Tibial nerve (tissue), 4 donors: ENCODE measurements around the gene RNASE9. TPM values are rescaled to one million over a fixed set of nuclear protein-coding genes. Genes with fewer than 3 reads are reported as not detected.
A peak's percentile ranks its signal among the peaks of the same experiment; 100 is the strongest.

Source experiments
- DNase-seq, 2 donors: peaks; one replicate each; pipeline ENCODE4 v3.0.0-alpha.2; 2019; ENCODE audit warnings: low spot score in 2 of 2
- H3K27ac ChIP-seq, 4 donors: fragments of 200-600 bp; sonication (generic) in 3 of 4; one replicate each; pipeline ENCODE4 v1.5.1; 2017 to 2019; ENCODE audit warnings: mild to moderate bottlenecking in 1 of 4
- H3K27me3 ChIP-seq, 2 donors: fragments of 200-600 bp; sonication (generic) in 1 of 2; one replicate each; pipeline versions ENCODE4 v1.5.1 to v1.6.0; 2017 to 2019
- H3K36me3 ChIP-seq, 3 donors: fragments of 200-600 bp; sonication (generic); one replicate each; pipeline ENCODE4 v1.5.1; 2018 to 2019
- H3K4me1 ChIP-seq, 4 donors: fragments of 200-600 bp; sonication (generic) in 3 of 4; one replicate each; pipeline ENCODE4 v1.5.1; 2017 to 2019
- H3K4me3 ChIP-seq, 4 donors: fragments of 200-600 bp; sonication (generic) in 3 of 4; one replicate each; pipeline ENCODE4 v1.5.1; 2017 to 2019; ENCODE audit warnings: mild to moderate bottlenecking in 1 of 4, moderate library complexity in 1 of 4
- H3K9me3 ChIP-seq, 4 donors: fragments of 200-600 bp; sonication (generic) in 3 of 4; one replicate each; pipeline ENCODE4 v1.5.1; 2017 to 2019
- CTCF ChIP-seq, 5 experiments: fragments of 200-600 bp in 3 of 5; fragments of 450-650 bp in 2 of 5; sonication (generic) in 3 of 5; IDR thresholded peaks; one replicate each; pipeline ENCODE4 v1.5.1; 2016 to 2019; ENCODE audit warnings: antibody characterized with exemption in 5 of 5, mild to moderate bottlenecking in 3 of 5, moderate library complexity in 2 of 5
- EP300 ChIP-seq, 2 donors: sonication (generic); formaldehyde crosslinking; IDR thresholded peaks; one replicate each; pipeline ENCODE4 v1.6.1; 2017; ENCODE audit warnings: antibody characterized with exemption in 2 of 2, mild to moderate bottlenecking in 1 of 2
- POLR2A ChIP-seq, 2 donors: fragments of 450-650 bp; IDR thresholded peaks; one replicate each; pipeline ENCODE4 v1.6.1; 2017; ENCODE audit warnings: antibody characterized with exemption in 2 of 2, mild to moderate bottlenecking in 2 of 2, moderate library complexity in 2 of 2
- WGBS, 2 donors: methylation state at CpG; one replicate each; pipeline ENCODE4 v1.1.5; 2018; 5-methylcytosine and 5-hydroxymethylcytosine counted together
- total RNA-seq, 4 donors: library from RNA; depleted of rRNA; stranded (reverse); fragments of >200 nt; gene quantifications; one replicate each; pipeline ENCODE4 v1.1.0, GENCODE V29; 2016

The RNASE9 gene
- total RNA-seq, 4 donors from 2014 or later = not detected

- TF ChIP-seq EP300 (IDR thresholded peaks at IDR 0.05) (no peak), CTCF (IDR thresholded peaks at IDR 0.05) (no peak), POLR2A (IDR thresholded peaks at IDR 0.05) (no peak)
- no peaks in the 10 kb centered on the region for H3K27me3 ChIP-seq
These were observed 14.0 kb downstream of the RNASE9 start for GRCh38 chr14:20546877-20547276.

GRCh38 chr14:20539906-20540305 is 20.9 kb downstream of the RNASE9 start:
- H3K4me1 ChIP-seq = no peaks in the 10 kb centered on the region
- WGBS, 2 donors = 28 to 29% methylated on average over 4 of the region's 4 CpGs
- no peaks in the 10 kb centered on the region for H3K27me3 ChIP-seq
- H3K27ac ChIP-seq = no peak overlapping the region
- no peaks in the 10 kb centered on the region for H3K36me3 ChIP-seq
- no peak for TF ChIP-seq POLR2A (IDR thresholded peaks at IDR 0.05)
- TF ChIP-seq CTCF (IDR thresholded peaks at IDR 0.05) = no peak
- TF ChIP-seq EP300 (IDR thresholded peaks at IDR 0.05) = no peak
- no peak overlapping the region for H3K4me3 ChIP-seq
- no peak for DNase-seq
- H3K9me3 ChIP-seq = no peaks in the 10 kb centered on the region

More at GRCh38 chr14:20546877-20547276, 14.0 kb downstream of the RNASE9 start:
- H3K9me3 ChIP-seq = no peaks in the 10 kb centered on the region
- no peak overlapping the region for H3K27ac ChIP-seq
- H3K36me3 ChIP-seq = no peaks in the 10 kb centered on the region
- 55 to 60% methylated on average over 3 of the region's 3 CpGs for WGBS, 2 donors
- H3K4me1 ChIP-seq = no peaks in the 10 kb centered on the region
- no peak overlapping the region for H3K4me3 ChIP-seq
- no peak for DNase-seq

GRCh38 chr14:20530771-20531571 is 29.9 kb downstream of the RNASE9 start:
- Histone ChIP-seq H3K27ac (no peak overlapping the region), H3K4me3 (no peak overlapping the region), H3K36me3 (no peaks in the 10 kb centered on the region), H3K4me1 (peaks cover 0 to 5% (median 0%) of the 10 kb centered on the region in 4 donors), H3K27me3 (peaks cover 0 to 4% of the 10 kb centered on the region in 2 donors), H3K9me3 (no peaks in the 10 kb centered on the region)
- peak; percentile 51 to 77 (median 64) for TF ChIP-seq CTCF (IDR thresholded peaks at IDR 0.05)
- no peak for TF ChIP-seq EP300 (IDR thresholded peaks at IDR 0.05)
- DNase-seq = peak; percentile 69 to 92
- 15 to 16% methylated on average over 8 of the region's 8 CpGs for WGBS, 2 donors

- Histone ChIP-seq H3K36me3 (no peaks in the 10 kb centered on the region), H3K27ac (no peak overlapping the region), H3K4me3 (no peak overlapping the region), H3K9me3 (no peaks in the 10 kb centered on the region), H3K4me1 (peaks cover 0 to 5% (median 0%) of the 10 kb centered on the region in 4 donors), H3K27me3 (peaks cover 0 to 4% of the 10 kb centered on the region in 2 donors)
- no peak for DNase-seq
- 74 to 80% methylated on average over 3 of the region's 3 CpGs for WGBS, 2 donors
- TF ChIP-seq POLR2A (IDR thresholded peaks at IDR 0.05) = no peak
- TF ChIP-seq CTCF (IDR thresholded peaks at IDR 0.05) = no peak
These were observed 31.0 kb downstream of the RNASE9 start for GRCh38 chr14:20529806-20530205.

GRCh38 chr14:20524027-20524426 is 36.8 kb downstream of the RNASE9 start:
- TF ChIP-seq POLR2A (IDR thresholded peaks at IDR 0.05) (no peak), CTCF (IDR thresholded peaks at IDR 0.05) (no peak)
- H3K27me3 ChIP-seq = peaks cover 0 to 4% of the 10 kb centered on the region in 2 donors
- H3K4me3 ChIP-seq = no peak overlapping the region
- H3K4me1 ChIP-seq = no peaks in the 10 kb centered on the region
- WGBS, 2 donors = 88 to 90% methylated on average over 2 of the region's 2 CpGs
- H3K36me3 ChIP-seq = no peaks in the 10 kb centered on the region
- H3K27ac ChIP-seq = no peak overlapping the region
- no peak for DNase-seq
- peaks cover 0 to 4% (median 0%) of the 10 kb centered on the region in 4 donors for H3K9me3 ChIP-seq
